Measurements from ENCODE around the gene SMIM41.

SMIM41 gene

DNA sequence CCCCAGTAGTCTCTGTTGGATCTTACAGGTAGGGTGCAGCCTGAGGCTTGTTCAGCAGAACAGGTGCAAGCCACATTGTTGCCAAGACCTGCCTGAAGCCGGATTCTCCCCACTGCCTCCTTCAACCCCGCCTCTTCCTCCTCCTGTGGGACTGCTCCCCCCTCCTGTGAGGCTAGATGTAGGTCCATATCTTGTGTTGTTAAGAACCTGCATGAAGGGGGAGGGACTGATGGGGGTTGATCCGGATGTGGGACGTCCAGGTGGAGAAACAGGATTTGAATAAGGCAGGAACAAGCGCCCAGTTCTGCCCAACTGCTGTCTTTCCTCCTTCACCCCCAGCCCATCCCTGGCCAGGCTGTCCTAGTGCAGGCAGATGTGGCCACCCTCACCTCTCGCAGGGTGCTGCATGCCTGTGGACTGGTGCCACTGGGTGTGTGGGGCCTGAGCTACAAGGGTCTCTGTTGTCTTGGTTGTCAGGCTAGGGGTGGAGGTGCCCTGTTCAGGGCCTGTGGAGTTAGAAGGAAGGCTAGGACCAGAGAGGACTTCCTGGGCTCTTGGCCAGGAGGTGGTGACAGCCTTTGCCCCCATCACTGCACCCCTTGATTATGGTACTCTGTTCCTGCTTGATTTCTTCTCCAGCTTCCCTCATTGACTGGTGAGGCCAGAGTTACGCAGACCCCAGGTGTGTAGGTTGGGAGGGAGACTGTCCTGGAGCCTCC is 26.9 kb upstream of the SMIM41 start:
- DNase-seq, result no peak

- no peak for DNase-seq
Observed at GRCh38 chr12:52053536-52054209, 25.8 kb upstream of the SMIM41 start.

GRCh38 chr12:52054231-52054832 is 25.2 kb upstream of the SMIM41 start:
- no peak for DNase-seq

DNA sequence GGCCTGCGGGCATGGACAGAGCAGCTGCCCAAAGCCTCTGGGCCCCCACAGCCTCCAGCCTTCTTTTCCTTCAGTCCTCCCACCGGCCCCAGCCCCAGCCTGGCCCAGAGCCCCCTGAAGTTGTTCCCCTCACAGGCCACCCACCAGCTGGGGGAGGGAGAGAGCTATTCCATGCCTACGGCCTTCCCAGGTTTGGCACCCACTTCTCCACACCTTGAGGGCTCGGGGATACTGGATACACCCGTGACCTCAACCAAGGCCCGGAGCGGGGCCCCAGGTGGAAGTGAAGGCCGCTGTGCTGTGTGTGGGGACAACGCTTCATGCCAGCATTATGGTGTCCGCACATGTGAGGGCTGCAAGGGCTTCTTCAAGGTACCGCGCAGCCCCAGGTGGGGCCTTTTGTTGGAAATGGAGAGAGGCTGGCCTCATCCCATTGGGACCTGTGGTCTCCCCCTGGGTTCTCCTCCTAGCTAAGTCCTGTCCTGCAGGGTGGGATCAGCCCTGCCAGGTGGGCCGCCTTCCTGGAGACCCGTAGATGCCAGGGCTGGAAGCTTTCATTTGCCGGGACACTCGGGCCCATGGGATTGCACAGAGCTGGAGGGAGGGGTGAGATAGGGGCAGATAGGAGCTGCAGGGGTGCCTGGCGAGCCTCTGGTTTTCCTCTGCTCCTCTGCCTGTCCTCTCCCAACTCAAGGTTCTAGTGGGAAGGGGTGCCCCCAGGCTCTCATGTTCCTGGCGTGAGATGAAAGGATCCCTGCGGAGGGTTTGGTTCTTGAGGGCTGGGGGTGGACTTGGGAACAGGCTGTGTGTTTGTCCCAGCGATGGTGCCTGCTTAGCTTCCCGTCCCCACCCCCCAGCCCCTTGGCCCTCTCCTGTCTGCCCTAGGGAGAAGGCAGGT is 24.4 kb upstream of the SMIM41 start:
- DNase-seq, result no peak

- DNase-seq, result no peak
Observed at GRCh38 chr12:52055731-52056711, 23.5 kb upstream of the SMIM41 start.

GRCh38 chr12:52056801-52057637 is 22.5 kb upstream of the SMIM41 start:
- DNase-seq, result no peak

DNA sequence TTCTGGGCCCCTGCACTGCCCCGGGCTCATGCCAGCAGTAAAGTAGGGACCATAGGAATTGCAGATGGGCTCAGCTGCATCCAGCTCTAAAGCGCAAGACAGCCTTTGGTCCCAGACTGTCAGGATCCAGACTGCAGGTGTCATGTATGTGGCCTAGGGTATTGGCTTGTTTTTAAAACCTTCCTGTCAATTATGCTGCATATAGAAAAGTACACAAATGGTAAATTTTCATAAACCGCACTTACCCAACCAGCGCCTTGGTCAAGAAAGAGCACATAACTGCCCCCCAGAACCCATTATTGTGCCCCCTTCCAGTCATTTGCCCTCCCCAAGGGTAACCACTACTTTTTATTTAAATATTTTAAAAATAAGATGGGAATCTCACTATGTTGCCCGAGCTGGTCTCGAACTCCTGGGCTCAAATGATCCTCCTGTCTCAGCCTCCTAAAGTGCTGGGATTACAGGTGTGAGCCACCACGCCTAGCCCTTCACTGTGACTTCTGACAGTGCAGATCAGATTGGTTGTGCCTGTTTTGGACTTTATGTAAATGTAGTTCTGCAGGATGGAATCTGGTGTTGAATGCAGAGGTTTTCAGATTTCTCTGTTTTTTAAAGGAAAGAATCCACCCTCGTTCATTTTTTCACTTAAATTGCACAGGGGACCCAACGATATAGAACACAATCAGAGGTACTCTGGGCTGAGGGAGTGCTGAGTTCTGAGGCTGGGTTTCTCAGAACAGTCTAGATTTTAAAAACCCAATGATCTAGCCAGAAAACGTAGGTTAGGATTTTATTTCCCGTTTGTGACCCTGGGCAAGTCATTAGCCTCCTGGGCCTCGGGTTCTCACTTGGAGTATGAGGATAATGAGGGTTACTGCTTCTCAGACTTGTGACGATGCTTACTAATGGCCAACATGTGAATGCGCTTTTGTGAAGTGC is 21.6 kb upstream of the SMIM41 start:
- DNase-seq, result no peak

DNA sequence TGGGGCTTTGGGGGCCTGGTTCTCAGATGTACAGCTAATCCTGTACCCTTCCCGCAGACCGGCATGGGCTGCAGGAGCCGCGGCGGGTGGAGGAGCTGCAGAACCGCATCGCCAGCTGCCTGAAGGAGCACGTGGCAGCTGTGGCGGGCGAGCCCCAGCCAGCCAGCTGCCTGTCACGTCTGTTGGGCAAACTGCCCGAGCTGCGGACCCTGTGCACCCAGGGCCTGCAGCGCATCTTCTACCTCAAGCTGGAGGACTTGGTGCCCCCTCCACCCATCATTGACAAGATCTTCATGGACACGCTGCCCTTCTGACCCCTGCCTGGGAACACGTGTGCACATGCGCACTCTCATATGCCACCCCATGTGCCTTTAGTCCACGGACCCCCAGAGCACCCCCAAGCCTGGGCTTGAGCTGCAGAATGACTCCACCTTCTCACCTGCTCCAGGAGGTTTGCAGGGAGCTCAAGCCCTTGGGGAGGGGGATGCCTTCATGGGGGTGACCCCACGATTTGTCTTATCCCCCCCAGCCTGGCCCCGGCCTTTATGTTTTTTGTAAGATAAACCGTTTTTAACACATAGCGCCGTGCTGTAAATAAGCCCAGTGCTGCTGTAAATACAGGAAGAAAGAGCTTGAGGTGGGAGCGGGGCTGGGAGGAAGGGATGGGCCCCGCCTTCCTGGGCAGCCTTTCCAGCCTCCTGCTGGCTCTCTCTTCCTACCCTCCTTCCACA is 20.7 kb upstream of the SMIM41 start:
- DNase-seq, result no peak

GRCh38 chr12:52059582-52060497 is 19.7 kb upstream of the SMIM41 start:
- no peak for DNase-seq

DNA sequence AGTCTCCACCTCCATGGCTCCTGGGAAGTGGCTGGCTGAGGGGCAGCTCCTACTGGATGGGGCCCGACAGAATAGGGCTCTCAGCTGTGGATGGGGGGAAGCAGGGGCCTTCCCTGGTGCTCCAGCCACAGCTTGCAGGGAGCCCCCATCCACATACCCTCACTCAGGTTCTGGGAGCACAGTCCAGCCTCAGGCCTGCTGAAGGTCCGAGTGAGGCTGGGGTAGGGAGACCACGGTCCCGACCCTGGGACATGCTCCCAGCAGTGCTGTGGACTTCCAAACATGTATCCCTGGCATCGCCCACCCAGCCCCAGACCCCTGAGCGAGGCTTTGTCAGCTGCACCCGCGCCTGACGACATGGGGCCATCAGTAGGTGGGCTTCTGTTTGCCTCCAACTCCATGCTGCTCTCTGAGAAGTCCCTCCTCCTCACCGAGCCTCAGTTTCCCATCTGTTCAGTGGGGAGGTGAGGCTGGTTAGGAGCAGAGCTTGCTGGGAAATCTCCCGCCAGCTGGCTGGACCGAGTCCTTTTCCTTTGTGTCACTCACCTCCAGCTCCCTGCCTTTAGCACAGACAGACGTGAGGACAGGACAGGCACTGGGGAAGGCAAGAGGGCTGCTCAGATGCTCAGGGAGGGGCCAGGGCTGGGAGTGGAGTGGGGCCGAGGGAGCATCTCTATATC is 18.9 kb upstream of the SMIM41 start:
- DNase-seq, result no peak

GRCh38 chr12:52061470-52062166 is 17.9 kb upstream of the SMIM41 start:
- no peak for DNase-seq

DNA sequence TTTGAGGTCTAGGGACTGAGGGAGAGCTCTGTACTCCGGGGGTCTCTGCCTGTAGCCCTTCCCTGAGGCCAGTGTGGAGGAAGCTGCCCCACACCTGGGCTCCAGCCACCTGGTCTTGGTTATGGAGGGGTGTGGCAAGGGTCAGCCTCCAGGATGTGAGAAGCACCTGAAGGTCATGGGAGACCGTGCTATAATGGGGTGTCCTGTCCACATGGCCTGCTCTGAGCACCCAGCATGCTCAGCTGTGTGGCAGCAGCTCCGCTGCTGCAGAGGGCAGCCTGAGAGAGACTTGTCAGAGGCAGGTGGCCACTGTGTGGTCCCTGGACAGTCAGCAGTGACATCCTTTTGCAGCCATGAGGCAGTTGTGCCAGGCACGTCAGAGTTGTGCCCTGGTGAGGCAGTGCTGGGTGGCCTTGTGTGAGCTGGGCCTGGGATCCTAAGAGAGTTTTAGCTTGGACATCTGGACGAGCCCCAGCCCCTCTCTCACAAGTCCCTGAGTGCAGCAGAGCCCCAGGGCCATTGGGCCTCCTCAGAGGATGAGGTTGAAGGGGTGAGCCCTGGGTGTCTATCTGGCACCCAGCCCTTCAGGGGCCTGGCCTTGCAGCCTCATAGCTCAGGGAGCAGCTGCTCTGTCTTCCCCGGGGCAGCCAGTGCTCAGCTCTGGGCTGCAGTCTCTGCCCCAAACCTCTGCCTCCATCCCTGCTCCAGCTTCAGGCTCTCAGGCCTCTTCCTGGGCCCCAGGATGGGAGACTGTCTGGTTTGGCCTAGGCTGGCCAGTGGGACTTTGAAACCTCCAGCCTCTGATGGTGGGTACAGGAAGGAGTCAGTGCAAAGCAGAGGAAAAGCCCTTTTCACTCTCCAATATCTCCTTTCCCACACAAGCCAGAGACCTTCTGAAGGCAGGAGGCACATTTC is 17.1 kb upstream of the SMIM41 start:
- DNase-seq, result no peak

- no peak for DNase-seq
Observed at GRCh38 chr12:52063082-52063924, 16.2 kb upstream of the SMIM41 start.

DNA sequence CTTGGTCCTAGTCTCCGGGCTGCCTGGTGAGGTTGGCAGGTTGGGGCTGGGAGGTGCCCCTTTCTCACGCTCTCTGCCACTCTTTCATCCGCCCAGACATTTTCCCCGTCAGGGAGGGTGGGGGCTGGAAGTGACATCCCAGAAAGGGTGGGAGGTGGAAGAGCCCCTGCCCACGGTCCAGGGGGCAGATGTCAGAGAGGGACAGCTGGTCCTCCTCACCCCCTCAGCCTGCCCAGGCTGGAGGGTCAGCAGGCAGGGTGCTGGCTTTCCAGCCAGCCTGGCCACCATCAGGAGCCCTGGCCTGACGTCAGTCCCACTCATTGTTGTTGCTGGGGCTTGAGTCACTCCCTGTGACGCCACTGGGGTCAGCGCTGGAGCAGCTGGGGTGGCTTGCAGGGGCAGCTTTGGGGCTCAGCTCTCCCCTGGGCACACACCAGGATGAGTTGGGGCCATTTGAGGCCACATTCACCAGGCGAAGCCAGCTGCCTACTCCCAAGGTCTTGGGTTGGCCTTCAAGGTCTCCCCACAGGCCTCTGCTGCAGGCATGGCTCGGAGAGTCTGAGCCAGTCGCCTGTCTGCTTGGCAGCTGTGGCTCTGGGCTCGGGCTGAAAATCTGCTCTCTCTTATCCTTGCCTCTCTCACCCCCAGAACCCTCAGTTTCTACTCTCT is 15.4 kb upstream of the SMIM41 start:
- DNase-seq, result no peak
